Measurements from ENCODE around the gene ONECUT3. TPM values are rescaled to one million over a fixed set of nuclear protein-coding genes. Genes with fewer than 3 reads are reported as not detected.

The ONECUT3 gene
- polyA plus RNA-seq, 1 donor: 1.6 TPM

GRCh38 chr19:1770866-1771576 lies 17.7 kb downstream of the ONECUT3 start:
- Histone ChIP-seq H3K9me3 (ENCODE audit: control insufficient read depth, low read depth, low read length) (peaks cover 25% of the 10 kb centered on the region), H3K27ac (ENCODE audit: low read length) (no peak overlapping the region), H3K4me3 (ENCODE audit: low read length) (no peak overlapping the region), H3K4me1 (ENCODE audit: control insufficient read depth, insufficient read depth, low read length) (no peaks in the 10 kb centered on the region), H3K36me3 (ENCODE audit: control insufficient read depth, insufficient read depth, low read length) (no peaks in the 10 kb centered on the region), H3K27me3 (ENCODE audit: control insufficient read depth, insufficient read depth, low read length) (peaks cover 88% of the 10 kb centered on the region)
- DNase-seq: no peak
- WGBS (ENCODE audit: insufficient coverage, low lambda C conversion rate): 100% methylated on average over 2 of the region's 4 CpGs

- no peaks in the 10 kb centered on the region for H3K36me3 ChIP-seq (ENCODE audit: control insufficient read depth, insufficient read depth, low read length)
- peaks cover 87% of the 10 kb centered on the region for H3K27me3 ChIP-seq (ENCODE audit: control insufficient read depth, insufficient read depth, low read length)
- no peak for DNase-seq
- no peak overlapping the region for H3K27ac ChIP-seq (ENCODE audit: low read length)
- 57% methylated on average over 1 of the region's 8 CpGs for WGBS (ENCODE audit: insufficient coverage, low lambda C conversion rate)
- H3K9me3 ChIP-seq (ENCODE audit: control insufficient read depth, low read depth, low read length): peaks cover 24% of the 10 kb centered on the region
- H3K4me1 ChIP-seq (ENCODE audit: control insufficient read depth, insufficient read depth, low read length): no peaks in the 10 kb centered on the region
- no peak overlapping the region for H3K4me3 ChIP-seq (ENCODE audit: low read length)
Measured at GRCh38 chr19:1773184-1773583, 19.9 kb downstream of the ONECUT3 start.

- WGBS (ENCODE audit: insufficient coverage, low lambda C conversion rate): no CpG with 5 or more reads among the region's 59 CpGs
- Histone ChIP-seq H3K27ac (ENCODE audit: low read length) (no peak overlapping the region), H3K9me3 (ENCODE audit: control insufficient read depth, low read depth, low read length) (peaks cover 24% of the 10 kb centered on the region), H3K4me3 (ENCODE audit: low read length) (no peak overlapping the region), H3K4me1 (ENCODE audit: control insufficient read depth, insufficient read depth, low read length) (no peaks in the 10 kb centered on the region), H3K36me3 (ENCODE audit: control insufficient read depth, insufficient read depth, low read length) (no peaks in the 10 kb centered on the region), H3K27me3 (ENCODE audit: control insufficient read depth, insufficient read depth, low read length) (peaks cover 87% of the 10 kb centered on the region)
- DNase-seq: no peak
Measured at GRCh38 chr19:1774989-1775772, 21.9 kb downstream of the ONECUT3 start.

GRCh38 chr19:1775951-1776605 lies 22.8 kb downstream of the ONECUT3 start:
- WGBS (ENCODE audit: insufficient coverage, low lambda C conversion rate): no CpG with 5 or more reads among the region's 50 CpGs
- Histone ChIP-seq H3K4me1 (ENCODE audit: control insufficient read depth, insufficient read depth, low read length) (no peaks in the 10 kb centered on the region), H3K27ac (ENCODE audit: low read length) (no peak overlapping the region), H3K36me3 (ENCODE audit: control insufficient read depth, insufficient read depth, low read length) (no peaks in the 10 kb centered on the region), H3K27me3 (ENCODE audit: control insufficient read depth, insufficient read depth, low read length) (peaks cover 91% of the 10 kb centered on the region), H3K9me3 (ENCODE audit: control insufficient read depth, low read depth, low read length) (peaks cover 19% of the 10 kb centered on the region), H3K4me3 (ENCODE audit: low read length) (no peak overlapping the region)
- DNase-seq: no peak

GRCh38 chr19:1776606-1777147 lies 23.4 kb downstream of the ONECUT3 start:
- no peak overlapping the region for H3K27ac ChIP-seq (ENCODE audit: low read length)
- no peak for DNase-seq
- WGBS (ENCODE audit: insufficient coverage, low lambda C conversion rate): no CpG with 5 or more reads among the region's 23 CpGs
- peaks cover 18% of the 10 kb centered on the region for H3K9me3 ChIP-seq (ENCODE audit: control insufficient read depth, low read depth, low read length)
- no peak overlapping the region for H3K4me3 ChIP-seq (ENCODE audit: low read length)
- no peaks in the 10 kb centered on the region for H3K36me3 ChIP-seq (ENCODE audit: control insufficient read depth, insufficient read depth, low read length)
- H3K27me3 ChIP-seq (ENCODE audit: control insufficient read depth, insufficient read depth, low read length): peaks cover 88% of the 10 kb centered on the region
- H3K4me1 ChIP-seq (ENCODE audit: control insufficient read depth, insufficient read depth, low read length): no peaks in the 10 kb centered on the region

GRCh38 chr19:1777149-1777548 lies 23.8 kb downstream of the ONECUT3 start:
- no peak for DNase-seq
- no CpG with 5 or more reads among the region's 10 CpGs for WGBS (ENCODE audit: insufficient coverage, low lambda C conversion rate)
- H3K27ac ChIP-seq (ENCODE audit: low read length): no peak overlapping the region
- peaks cover 18% of the 10 kb centered on the region for H3K9me3 ChIP-seq (ENCODE audit: control insufficient read depth, low read depth, low read length)
- H3K36me3 ChIP-seq (ENCODE audit: control insufficient read depth, insufficient read depth, low read length): no peaks in the 10 kb centered on the region
- no peak overlapping the region for H3K4me3 ChIP-seq (ENCODE audit: low read length)
- H3K27me3 ChIP-seq (ENCODE audit: control insufficient read depth, insufficient read depth, low read length): peaks cover 90% of the 10 kb centered on the region
- H3K4me1 ChIP-seq (ENCODE audit: control insufficient read depth, insufficient read depth, low read length): no peaks in the 10 kb centered on the region

GRCh38 chr19:1779574-1779973 lies 26.3 kb downstream of the ONECUT3 start:
- Histone ChIP-seq H3K27me3 (ENCODE audit: control insufficient read depth, insufficient read depth, low read length) (peaks cover 88% of the 10 kb centered on the region), H3K9me3 (ENCODE audit: control insufficient read depth, low read depth, low read length) (peaks cover 18% of the 10 kb centered on the region), H3K4me1 (ENCODE audit: control insufficient read depth, insufficient read depth, low read length) (no peaks in the 10 kb centered on the region), H3K4me3 (ENCODE audit: low read length) (no peak overlapping the region), H3K36me3 (ENCODE audit: control insufficient read depth, insufficient read depth, low read length) (no peaks in the 10 kb centered on the region), H3K27ac (ENCODE audit: low read length) (no peak overlapping the region)
- DNase-seq: no peak
- WGBS (ENCODE audit: insufficient coverage, low lambda C conversion rate): no CpG with 5 or more reads among the region's 16 CpGs

- no peak overlapping the region for H3K4me3 ChIP-seq (ENCODE audit: low read length)
- H3K27ac ChIP-seq (ENCODE audit: low read length): no peak overlapping the region
- peaks cover 80% of the 10 kb centered on the region for H3K27me3 ChIP-seq (ENCODE audit: control insufficient read depth, insufficient read depth, low read length)
- DNase-seq: no peak
- H3K36me3 ChIP-seq (ENCODE audit: control insufficient read depth, insufficient read depth, low read length): no peaks in the 10 kb centered on the region
- 40% methylated on average over 1 of the region's 14 CpGs for WGBS (ENCODE audit: insufficient coverage, low lambda C conversion rate)
- H3K4me1 ChIP-seq (ENCODE audit: control insufficient read depth, insufficient read depth, low read length): no peaks in the 10 kb centered on the region
- H3K9me3 ChIP-seq (ENCODE audit: control insufficient read depth, low read depth, low read length): peaks cover 10% of the 10 kb centered on the region
Measured at GRCh38 chr19:1780272-1780958, 27.1 kb downstream of the ONECUT3 start.

- peaks cover 63% of the 10 kb centered on the region for H3K27me3 ChIP-seq (ENCODE audit: control insufficient read depth, insufficient read depth, low read length)
- H3K4me1 ChIP-seq (ENCODE audit: control insufficient read depth, insufficient read depth, low read length): no peaks in the 10 kb centered on the region
- no CpG with 5 or more reads among the region's 7 CpGs for WGBS (ENCODE audit: insufficient coverage, low lambda C conversion rate)
- no peak overlapping the region for H3K27ac ChIP-seq (ENCODE audit: low read length)
- no peak for DNase-seq
- H3K9me3 ChIP-seq (ENCODE audit: control insufficient read depth, low read depth, low read length): no peaks in the 10 kb centered on the region
- H3K36me3 ChIP-seq (ENCODE audit: control insufficient read depth, insufficient read depth, low read length): no peaks in the 10 kb centered on the region
- H3K4me3 ChIP-seq (ENCODE audit: low read length): no peak overlapping the region
Measured at GRCh38 chr19:1782521-1782920, 29.2 kb downstream of the ONECUT3 start.

GRCh38 chr19:1783354-1783753 lies 30.0 kb downstream of the ONECUT3 start:
- DNase-seq: no peak
- H3K9me3 ChIP-seq (ENCODE audit: control insufficient read depth, low read depth, low read length): no peaks in the 10 kb centered on the region
- peaks cover 56% of the 10 kb centered on the region for H3K27me3 ChIP-seq (ENCODE audit: control insufficient read depth, insufficient read depth, low read length)
- WGBS (ENCODE audit: insufficient coverage, low lambda C conversion rate): no CpG with 5 or more reads among the region's 4 CpGs
- H3K27ac ChIP-seq (ENCODE audit: low read length): no peak overlapping the region
- H3K4me3 ChIP-seq (ENCODE audit: low read length): no peak overlapping the region
- H3K4me1 ChIP-seq (ENCODE audit: control insufficient read depth, insufficient read depth, low read length): no peaks in the 10 kb centered on the region
- no peaks in the 10 kb centered on the region for H3K36me3 ChIP-seq (ENCODE audit: control insufficient read depth, insufficient read depth, low read length)

Data from large intestine (tissue), 3 donors.